Measurements from ENCODE around the gene MEIKIN. TPM values are rescaled to one million over a fixed set of nuclear protein-coding genes. Genes with fewer than 3 reads are reported as not detected.

Gene MEIKIN
- total RNA-seq, 3 donors from 2014 or later, result not detected

GRCh38 chr5:131771692-131772091 lies 173.8 kb downstream of the MEIKIN start:
- Mint-ChIP-seq H3K4me3 (no peak overlapping the region), H3K36me3 (ENCODE audit: insufficient read depth) (peaks cover 3% of the 10 kb centered on the region), H3K9me3 (no peaks in the 10 kb centered on the region), H3K27me3 (ENCODE audit: low read depth) (no peaks in the 10 kb centered on the region), H3K4me1 (ENCODE audit: low read depth) (peaks cover 29% of the 10 kb centered on the region)
- DNase-seq (no peak), ATAC-seq (no peak)

- Mint-ChIP-seq H3K36me3 (ENCODE audit: insufficient read depth) (peaks cover 4% of the 10 kb centered on the region), H3K4me1 (ENCODE audit: low read depth) (peaks cover 29% of the 10 kb centered on the region), H3K9me3 (no peaks in the 10 kb centered on the region), H3K4me3 (no peak overlapping the region), H3K27me3 (ENCODE audit: low read depth) (no peaks in the 10 kb centered on the region)
- ATAC-seq, result no peak
- no peak for DNase-seq
Measured at GRCh38 chr5:131769961-131770360, 175.5 kb downstream of the MEIKIN start.

- Mint-ChIP-seq H3K9me3 (no peaks in the 10 kb centered on the region), H3K4me3 (no peak overlapping the region), H3K27me3 (ENCODE audit: low read depth) (no peaks in the 10 kb centered on the region), H3K36me3 (ENCODE audit: insufficient read depth) (peaks cover 5% of the 10 kb centered on the region), H3K4me1 (ENCODE audit: low read depth) (peaks cover 28% of the 10 kb centered on the region)
- DNase-seq (no peak), ATAC-seq (no peak)
Measured at GRCh38 chr5:131769336-131769735, 176.1 kb downstream of the MEIKIN start.

GRCh38 chr5:131767891-131768290 lies 177.6 kb downstream of the MEIKIN start:
- no peak for ATAC-seq
- H3K9me3 Mint-ChIP-seq, result peaks cover 4% of the 10 kb centered on the region

GRCh38 chr5:131766689-131767088 lies 178.8 kb downstream of the MEIKIN start:
- H3K4me1 Mint-ChIP-seq (ENCODE audit: low read depth), result peaks cover 27% of the 10 kb centered on the region
- ATAC-seq, result no peak
- DNase-seq, result no peak
- H3K27me3 Mint-ChIP-seq (ENCODE audit: low read depth), result no peaks in the 10 kb centered on the region
- peaks cover 9% of the 10 kb centered on the region for H3K9me3 Mint-ChIP-seq
- no peak overlapping the region for H3K4me3 Mint-ChIP-seq
- H3K36me3 Mint-ChIP-seq (ENCODE audit: insufficient read depth), result peaks cover 12% of the 10 kb centered on the region

More at GRCh38 chr5:131767891-131768290, 177.6 kb downstream of the MEIKIN start:
- Mint-ChIP-seq H3K4me3 (no peak overlapping the region), H3K4me1 (ENCODE audit: low read depth) (peaks cover 20% of the 10 kb centered on the region), H3K36me3 (ENCODE audit: insufficient read depth) (peaks cover 9% of the 10 kb centered on the region), H3K27me3 (ENCODE audit: low read depth) (no peaks in the 10 kb centered on the region)
- DNase-seq, result no peak

- peaks cover 33% of the 10 kb centered on the region for H3K4me1 Mint-ChIP-seq (ENCODE audit: low read depth)
Measured at GRCh38 chr5:131765261-131765660, 180.2 kb downstream of the MEIKIN start.

GRCh38 chr5:131763968-131764367 lies 181.5 kb downstream of the MEIKIN start:
- H3K4me1 Mint-ChIP-seq (ENCODE audit: low read depth), result peaks cover 30% of the 10 kb centered on the region
- no peak overlapping the region for H3K4me3 Mint-ChIP-seq
- ATAC-seq (no peak), DNase-seq (no peak)
- peaks cover 12% of the 10 kb centered on the region for H3K9me3 Mint-ChIP-seq
- H3K36me3 Mint-ChIP-seq (ENCODE audit: insufficient read depth), result peaks cover 19% of the 10 kb centered on the region
- no peaks in the 10 kb centered on the region for H3K27me3 Mint-ChIP-seq (ENCODE audit: low read depth)

More at GRCh38 chr5:131765261-131765660, 180.2 kb downstream of the MEIKIN start:
- no peaks in the 10 kb centered on the region for H3K27me3 Mint-ChIP-seq (ENCODE audit: low read depth)
- peaks cover 12% of the 10 kb centered on the region for H3K9me3 Mint-ChIP-seq
- ATAC-seq, result no peak
- H3K4me3 Mint-ChIP-seq, result no peak overlapping the region
- DNase-seq, result no peak
- peaks cover 17% of the 10 kb centered on the region for H3K36me3 Mint-ChIP-seq (ENCODE audit: insufficient read depth)

- Mint-ChIP-seq H3K4me1 (ENCODE audit: low read depth) (peaks cover 34% of the 10 kb centered on the region), H3K36me3 (ENCODE audit: insufficient read depth) (peaks cover 17% of the 10 kb centered on the region), H3K27me3 (ENCODE audit: low read depth) (no peaks in the 10 kb centered on the region), H3K9me3 (peaks cover 12% of the 10 kb centered on the region), H3K4me3 (no peak overlapping the region)
- no peak for DNase-seq
- no peak for ATAC-seq
Measured at GRCh38 chr5:131760793-131761192, 184.7 kb downstream of the MEIKIN start.

GRCh38 chr5:131759704-131760103 lies 185.8 kb downstream of the MEIKIN start:
- ATAC-seq, result no peak
- H3K9me3 Mint-ChIP-seq, result peaks cover 12% of the 10 kb centered on the region
- no peak overlapping the region for H3K4me3 Mint-ChIP-seq
- peaks cover 15% of the 10 kb centered on the region for H3K36me3 Mint-ChIP-seq (ENCODE audit: insufficient read depth)
- no peaks in the 10 kb centered on the region for H3K27me3 Mint-ChIP-seq (ENCODE audit: low read depth)
- DNase-seq, result no peak
- peaks cover 37% of the 10 kb centered on the region for H3K4me1 Mint-ChIP-seq (ENCODE audit: low read depth)

GRCh38 chr5:131758520-131758900 lies 187.0 kb downstream of the MEIKIN start:
- H3K4me1 Mint-ChIP-seq (ENCODE audit: low read depth), result peaks cover 43% of the 10 kb centered on the region
- no peak overlapping the region for H3K4me3 Mint-ChIP-seq
- ATAC-seq (no peak), DNase-seq (no peak)
- no peaks in the 10 kb centered on the region for H3K27me3 Mint-ChIP-seq (ENCODE audit: low read depth)
- peaks cover 12% of the 10 kb centered on the region for H3K36me3 Mint-ChIP-seq (ENCODE audit: insufficient read depth)
- H3K9me3 Mint-ChIP-seq, result peaks cover 8% of the 10 kb centered on the region

- H3K36me3 Mint-ChIP-seq (ENCODE audit: insufficient read depth), result peaks cover 17% of the 10 kb centered on the region
- no peak overlapping the region for H3K4me3 Mint-ChIP-seq
- peaks cover 8% of the 10 kb centered on the region for H3K9me3 Mint-ChIP-seq
- DNase-seq (no peak), ATAC-seq (no peak)
- H3K4me1 Mint-ChIP-seq (ENCODE audit: low read depth), result peaks cover 45% of the 10 kb centered on the region
- no peaks in the 10 kb centered on the region for H3K27me3 Mint-ChIP-seq (ENCODE audit: low read depth)
Measured at GRCh38 chr5:131757830-131758519, 187.5 kb downstream of the MEIKIN start.

Other genes starting within 250 kb of the MEIKIN start
- 10 to 100 TPM; 12.4 to 13.8 (median 13.6) TPM for gene FNIP1, start 148.6 kb downstream of the MEIKIN start, total RNA-seq
- 10 to 100 TPM; 25.0 to 38.0 (median 27.1) TPM for gene ACSL6, start 66.0 kb upstream of the MEIKIN start, total RNA-seq
- gene IL3, start 115.0 kb upstream of the MEIKIN start, total RNA-seq, result 100 to 1,000 TPM in 2 of 3 donors, 10 to 100 TPM in 1; 94.6 to 152 (median 138) TPM
- gene CSF2, start 128.1 kb upstream of the MEIKIN start, total RNA-seq, result 100 to 1,000 TPM; 130 to 283 (median 277) TPM

All from activated T-cell treated with anti-CD3 and anti-CD28 coated beads, Interleukin-2, amount 50 U/mL, for 4 hours (primary cell).